Embryonic facial prominence (tissue), 1 donor: ENCODE data around the gene OR52N4.
"Not testable (repeated sequence)": the region's sequence is repeated elsewhere in the genome, so short reads cannot be mapped to it uniquely, and the experiment has no call there.

Experiments
- DNase-seq: peaks from one replicate; pipeline ENCODE4 v3.0.0-alpha.2; 2016; ENCODE audit errors: extremely low spot score

Gene OR52N4

DNA sequence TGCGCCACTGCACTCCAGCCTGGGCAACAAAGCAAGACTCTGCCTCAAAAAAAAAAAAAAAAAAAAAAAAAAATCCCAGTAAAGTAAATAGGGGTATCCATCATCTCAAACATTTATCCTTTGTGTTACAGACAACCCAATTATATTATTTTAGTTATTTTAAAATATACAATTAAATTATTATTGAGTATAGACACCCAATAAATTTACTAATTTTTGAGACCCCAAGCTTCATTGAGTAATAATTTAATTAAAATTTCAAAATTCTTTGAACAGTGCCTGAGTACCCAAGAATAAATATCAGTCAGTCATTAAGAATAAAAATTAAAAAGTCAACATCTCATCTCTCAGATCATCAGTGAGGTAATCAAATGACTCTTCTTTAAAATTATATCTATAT lies at the start of gene OR52N4:
OR52N4 (plus strand) TSS at position 301 of the 400 bp plus-strand sequence. CDS start 498 bp downstream, outside the sequence.
- DNase-seq: no peak

DNA sequence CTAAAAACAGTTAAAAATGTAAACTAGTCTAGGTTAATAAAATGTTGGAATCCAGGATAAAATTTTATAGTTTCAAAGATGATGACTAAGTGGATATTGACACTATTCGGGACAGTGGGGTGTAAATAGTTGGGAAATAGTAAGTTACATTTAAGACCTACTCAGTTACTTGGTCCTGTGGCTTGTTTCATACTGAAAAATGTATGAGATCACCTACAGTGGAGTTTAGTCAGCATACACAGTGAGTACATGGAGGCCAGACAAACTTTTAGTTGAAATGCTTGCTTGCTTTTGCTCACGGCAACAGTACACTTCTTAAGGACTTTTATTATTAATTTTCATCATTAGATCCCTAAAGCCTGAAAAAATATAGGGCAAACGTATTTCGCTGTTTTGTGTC lies 48.4 kb upstream of the OR52N4 start:
- no peak for DNase-seq

DNA sequence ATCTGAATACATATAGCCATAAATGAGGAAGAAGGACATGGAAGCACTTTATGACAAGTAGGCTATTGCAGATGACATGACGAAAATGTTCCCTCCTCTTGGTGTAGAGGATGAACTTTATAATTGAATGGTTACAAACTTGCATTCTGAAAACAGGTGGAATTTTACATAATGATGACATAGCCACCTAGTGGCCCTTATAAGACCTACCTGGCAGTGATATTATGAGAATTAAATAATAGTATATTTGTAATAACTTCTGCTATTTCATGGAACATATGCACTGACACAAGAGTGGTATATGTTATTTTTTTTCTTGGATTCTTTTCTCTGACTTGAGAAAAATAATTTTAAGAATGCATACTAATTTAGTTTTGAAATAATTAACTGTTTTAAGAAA lies 41.5 kb upstream of the OR52N4 start:
- DNase-seq: no peak

DNA sequence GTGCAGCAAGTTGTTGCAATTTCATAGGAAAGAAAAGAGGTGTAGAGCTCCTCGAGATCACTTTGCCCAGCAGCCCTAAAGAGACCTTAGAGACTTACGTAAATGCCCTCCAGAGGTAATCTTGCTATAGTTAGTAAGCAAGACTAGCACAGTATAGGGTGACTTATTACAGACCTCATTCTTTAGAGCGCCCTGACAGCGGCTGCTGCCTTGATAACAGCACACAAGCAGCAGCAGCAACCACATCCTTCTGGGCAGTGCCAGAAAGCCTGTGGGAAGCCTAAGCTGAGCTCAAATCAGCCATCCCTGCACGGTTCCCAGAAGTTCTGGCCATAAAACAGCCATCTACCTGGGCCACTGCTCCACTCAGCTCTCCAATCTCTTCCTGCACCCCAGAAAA lies 40.3 kb upstream of the OR52N4 start:
- no peak for DNase-seq

DNA sequence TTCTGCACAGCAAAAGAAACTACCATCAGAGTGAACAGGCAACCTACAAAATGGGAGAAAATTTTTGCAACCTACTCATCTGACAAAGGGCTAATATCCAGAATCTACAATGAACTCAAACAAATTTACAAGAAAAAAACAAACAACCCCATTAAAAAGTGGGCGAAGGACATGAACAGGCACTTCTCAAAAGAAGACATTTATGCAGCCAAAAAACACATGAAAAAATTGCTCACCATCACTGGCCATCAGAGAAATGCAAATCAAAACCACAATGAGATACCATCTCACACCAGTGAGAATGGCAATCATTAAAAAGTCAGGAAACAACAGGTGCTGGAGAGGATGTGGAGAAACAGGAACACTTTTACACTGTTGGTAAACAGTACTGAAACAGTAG lies 37.5 kb upstream of the OR52N4 start:
- not testable (repeated sequence) for DNase-seq

DNA sequence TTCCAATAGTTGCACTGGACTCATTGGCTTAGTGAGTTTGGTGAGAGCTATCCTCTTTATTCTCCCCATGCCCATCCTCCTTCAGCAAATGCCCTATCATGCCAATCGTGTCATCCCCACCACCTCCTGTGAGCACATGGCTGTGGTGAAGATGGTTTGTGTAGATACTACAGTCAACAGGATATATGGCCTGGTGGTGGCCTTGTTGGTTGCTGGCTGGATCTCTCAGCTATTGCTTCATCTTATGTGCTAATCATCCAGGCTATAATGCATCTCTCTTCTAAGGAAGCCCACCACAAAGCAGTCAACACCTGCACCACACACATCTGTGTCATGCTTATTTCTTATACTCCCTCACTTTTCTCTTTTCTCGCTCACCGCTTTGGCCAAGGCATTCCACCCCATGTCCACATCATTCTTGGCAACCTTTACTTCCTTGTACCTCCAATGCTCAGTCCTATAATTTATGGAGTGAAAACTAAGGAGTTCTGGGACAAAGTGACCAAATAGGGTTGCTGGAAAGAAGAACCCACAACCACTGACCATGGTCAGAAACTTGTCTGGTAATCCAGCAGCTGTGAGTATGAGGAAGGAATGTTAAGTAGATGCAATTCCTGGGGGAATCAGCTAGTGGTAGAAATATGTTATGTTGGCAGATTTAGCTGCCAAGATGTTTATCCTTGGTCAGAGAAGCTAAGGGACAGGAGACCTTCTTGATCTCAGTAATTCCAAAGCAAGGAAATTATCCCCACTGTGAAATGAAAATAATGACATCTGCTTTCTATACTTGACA lies 34.1 kb upstream of the OR52N4 start:
- DNase-seq: no peak

DNA sequence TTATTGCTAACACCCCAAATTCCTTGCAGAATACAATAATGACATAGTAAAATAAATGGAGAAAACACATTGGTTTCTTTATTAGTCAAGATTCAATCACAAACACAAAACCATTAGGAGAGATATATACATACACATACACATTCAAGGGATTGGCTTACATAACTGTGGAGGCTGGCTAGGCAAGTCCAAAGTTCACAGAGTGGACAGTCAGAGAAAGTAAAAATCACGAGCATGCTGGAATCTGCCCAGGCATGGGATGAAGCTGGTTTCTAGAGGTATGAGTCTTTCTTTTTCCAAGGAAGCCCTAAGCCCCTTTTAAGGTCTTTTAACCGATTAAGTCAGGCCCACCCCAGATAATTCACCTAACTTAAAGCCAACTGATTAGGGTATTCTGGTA lies 31.4 kb upstream of the OR52N4 start:
- no peak for DNase-seq

DNA sequence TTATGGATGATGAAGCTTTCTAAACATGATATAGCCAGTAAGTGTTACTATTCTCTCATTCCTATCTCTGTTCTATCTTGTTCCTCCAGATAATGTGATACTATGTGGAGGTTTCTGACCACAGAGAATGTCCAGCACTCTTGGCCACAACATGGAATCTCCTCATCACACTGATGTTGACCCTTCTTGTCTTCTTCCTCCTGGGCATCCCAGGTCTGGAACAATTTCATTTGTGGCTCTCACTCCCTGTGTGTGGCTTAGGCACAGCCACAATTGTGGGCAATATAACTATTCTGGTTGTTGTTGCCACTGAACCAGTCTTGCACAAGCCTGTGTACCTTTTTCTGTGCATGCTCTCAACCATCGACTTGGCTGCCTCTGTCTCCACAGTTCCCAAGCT lies 27.7 kb upstream of the OR52N4 start:
- DNase-seq: no peak

DNA sequence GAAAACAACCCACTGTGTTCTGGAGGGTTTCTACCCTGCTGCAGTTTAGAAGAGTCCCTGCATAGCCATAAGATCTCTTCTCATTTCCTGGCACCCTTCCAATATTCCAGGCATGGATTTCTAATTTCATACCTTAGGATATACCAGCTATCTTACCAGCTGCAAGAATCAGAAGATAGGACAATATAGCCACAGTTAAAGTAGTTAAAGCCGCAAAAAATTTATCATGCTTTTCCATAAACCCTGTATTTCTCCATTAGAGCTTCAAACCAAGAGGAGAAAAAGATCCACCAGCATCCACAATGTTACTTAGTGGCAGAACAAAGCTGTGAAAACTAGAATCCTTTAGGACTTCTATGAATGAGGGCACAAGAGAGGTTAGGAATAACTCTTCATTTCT lies 26.4 kb upstream of the OR52N4 start:
- no peak for DNase-seq

DNA sequence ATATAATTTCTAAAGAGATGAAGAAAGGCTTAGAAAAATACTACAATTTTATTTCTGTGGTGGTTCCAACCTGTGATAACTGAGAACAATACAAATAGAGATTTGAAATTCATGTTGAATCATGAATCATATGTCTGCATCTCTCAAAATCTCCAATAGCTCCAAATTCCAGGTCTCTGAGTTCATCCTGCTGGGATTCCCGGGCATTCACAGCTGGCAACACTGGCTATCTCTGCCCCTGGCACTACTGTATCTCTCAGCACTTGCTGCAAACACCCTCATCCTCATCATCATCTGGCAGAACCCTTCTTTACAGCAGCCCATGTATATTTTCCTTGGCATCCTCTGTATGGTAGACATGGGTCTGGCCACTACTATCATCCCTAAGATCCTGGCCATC lies 17.6 kb upstream of the OR52N4 start, which contains the start of gene OR56B1:
OR56B1 (plus strand) TSS at position 53 of the 400 bp plus-strand sequence; CDS start at position 122, 69 bp downstream.
- DNase-seq: no peak

DNA sequence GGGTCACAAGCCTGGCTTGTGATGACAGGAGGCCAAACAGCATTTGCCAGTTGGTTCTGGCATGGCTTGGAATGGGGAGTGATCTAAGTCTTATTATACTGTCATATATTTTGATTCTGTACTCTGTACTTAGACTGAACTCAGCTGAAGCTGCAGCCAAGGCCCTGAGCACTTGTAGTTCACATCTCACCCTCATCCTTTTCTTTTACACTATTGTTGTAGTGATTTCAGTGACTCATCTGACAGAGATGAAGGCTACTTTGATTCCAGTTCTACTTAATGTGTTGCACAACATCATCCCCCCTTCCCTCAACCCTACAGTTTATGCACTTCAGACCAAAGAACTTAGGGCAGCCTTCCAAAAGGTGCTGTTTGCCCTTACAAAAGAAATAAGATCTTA lies 17.0 kb upstream of the OR52N4 start:
- DNase-seq: no peak

DNA sequence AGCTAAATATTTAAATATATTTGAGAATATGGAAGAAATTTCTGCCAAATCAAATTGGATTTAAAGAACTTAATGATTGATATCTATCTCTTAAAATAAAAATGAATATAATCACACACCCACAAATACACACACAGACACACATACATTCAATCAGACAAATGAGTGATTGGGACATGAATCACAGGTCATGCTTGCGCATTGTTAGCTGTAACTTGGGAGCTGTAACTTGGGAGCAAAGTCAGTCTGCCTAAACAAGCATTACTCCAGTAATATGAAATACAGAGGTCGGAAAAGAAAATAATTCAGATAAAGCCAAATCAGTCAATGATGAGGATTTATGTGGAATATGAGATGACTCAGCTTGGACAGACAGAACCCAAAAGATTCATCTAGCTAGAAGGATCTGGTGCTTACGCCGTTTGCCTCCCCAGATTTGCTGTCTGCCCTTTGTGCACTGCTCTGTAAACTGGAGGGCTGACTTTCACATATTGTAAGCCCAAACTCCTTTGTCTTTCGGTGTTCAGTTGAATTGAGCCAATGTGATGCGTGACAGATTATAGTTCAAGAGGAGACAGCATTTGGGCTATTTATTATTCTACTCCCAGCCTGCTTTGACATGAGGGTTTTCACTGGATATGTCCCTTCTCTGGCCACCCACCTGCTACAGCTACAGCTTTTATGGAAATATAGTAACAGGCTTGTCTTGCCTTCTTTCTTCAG lies 16.2 kb upstream of the OR52N4 start:
- no peak for DNase-seq

DNA sequence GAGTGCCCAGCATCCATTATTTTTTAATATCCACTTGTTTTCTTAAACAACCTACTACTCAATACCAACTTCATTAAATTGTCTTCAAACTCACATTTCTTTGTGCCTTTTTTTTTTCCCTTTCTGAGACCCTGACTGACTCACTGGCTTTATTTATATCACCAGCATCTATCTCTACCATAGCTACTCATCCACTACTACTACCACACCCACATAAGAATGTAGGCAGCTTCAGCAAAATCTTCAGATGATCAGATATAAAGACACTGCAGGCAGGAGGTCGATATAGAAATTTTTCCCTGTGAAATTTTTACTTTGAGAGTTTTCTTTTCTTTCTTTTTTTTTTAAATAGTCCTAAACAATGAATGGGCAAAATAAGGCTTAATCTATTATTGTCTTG lies 15.6 kb upstream of the OR52N4 start:
- DNase-seq: no peak

DNA sequence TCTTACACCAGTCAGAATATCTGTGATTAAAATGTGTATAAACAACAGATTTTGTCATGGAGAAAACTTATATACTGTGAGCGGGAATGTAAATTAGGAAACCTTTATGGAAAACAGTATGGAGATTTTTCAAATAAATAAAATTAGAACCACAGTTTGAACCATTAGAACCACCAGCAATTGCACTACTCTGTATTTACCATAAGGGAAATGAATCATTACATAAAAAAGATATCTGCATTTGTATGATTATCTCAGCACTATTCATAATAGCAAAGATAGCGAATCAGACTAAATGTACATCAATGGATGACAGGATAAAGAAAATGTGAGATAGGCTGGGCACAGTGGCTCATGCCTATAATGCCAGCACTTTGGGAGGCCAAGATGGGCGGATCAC lies 7.4 kb upstream of the OR52N4 start:
- DNase-seq: no peak

DNA sequence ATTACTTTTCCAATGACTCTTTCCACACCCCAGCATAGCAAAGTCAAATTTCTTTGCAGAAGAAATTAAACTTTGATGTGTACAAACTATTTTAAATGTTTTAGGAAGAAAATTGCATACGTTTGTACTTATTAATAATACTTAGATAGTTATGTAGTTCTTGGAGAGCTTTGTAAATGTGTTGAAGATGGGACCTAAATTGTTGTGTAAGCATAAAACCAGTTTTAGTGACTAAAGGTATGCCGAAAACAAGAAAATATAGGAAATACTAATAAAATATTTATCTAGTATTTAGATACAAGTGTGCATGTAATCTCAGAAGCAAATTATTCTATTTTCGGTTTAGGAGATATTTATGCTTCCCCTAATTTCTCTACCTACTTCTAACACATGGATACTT lies 4.2 kb upstream of the OR52N4 start:
- no peak for DNase-seq

DNA sequence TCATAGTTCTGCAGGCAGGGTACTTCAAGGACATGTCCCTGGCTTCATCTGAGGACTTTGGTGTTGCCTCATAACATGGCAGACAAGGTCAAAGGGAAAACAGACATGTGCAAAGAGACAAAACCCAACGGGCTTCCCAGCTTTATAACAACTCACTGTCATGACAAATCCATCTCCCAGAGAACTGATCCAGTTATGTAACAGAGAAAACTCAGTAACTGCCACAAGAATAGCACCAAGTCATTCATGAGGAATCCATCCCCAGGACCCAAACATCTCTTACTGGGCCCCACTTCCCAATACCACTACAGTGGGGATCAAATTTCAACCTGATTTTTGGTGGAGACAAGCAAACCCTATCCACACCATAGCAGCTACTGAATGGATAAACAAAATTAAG lies 13.0 kb downstream of the OR52N4 start:
- no peak for DNase-seq

DNA sequence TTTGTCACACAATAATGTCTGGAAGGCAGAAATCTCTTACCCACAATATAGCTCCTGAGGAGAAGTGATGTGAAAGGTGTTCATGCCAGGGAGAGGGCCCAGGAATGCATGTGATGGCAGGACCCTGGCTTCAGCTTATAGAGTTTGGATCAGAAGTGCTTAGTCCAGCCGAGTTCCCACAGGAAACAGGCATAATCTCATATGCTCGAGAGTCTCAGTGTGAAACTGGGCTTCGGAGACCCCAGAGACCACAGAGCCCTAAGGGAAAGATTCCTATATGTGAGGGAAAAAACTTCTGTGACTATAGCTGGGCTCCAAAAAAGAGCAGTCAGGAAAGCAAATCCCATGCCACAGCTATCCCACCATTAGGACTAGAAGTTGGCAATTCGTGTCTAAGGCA lies 29.2 kb downstream of the OR52N4 start, which contains the start of gene OR52N5:
OR52N5 (minus strand) TSS at position 101 of the 400 bp plus-strand sequence. CDS start 4,721 bp downstream, outside the sequence.
- DNase-seq: no peak

DNA sequence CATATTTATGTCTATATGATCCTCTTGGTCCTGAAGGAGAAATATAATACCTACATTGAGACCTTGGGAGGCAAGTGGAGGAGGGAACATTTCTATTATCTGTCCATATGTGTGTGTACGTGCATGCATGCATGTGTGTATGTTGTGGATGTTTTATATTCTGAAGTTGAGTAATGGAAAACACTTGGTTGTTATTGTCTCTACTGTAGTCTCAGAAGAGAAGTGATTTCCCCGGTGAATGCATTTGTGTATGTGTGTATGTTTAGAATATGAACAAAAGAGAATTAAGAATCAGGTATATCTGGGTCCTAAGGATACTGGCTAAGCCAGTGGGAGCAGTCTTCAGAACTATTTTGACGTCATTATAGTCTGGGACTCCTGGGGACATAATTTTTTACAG lies 37.1 kb downstream of the OR52N4 start, which contains the start of gene OR52N1:
OR52N1 (minus strand) TSS at position 101 of the 400 bp plus-strand sequence. CDS start 2,449 bp downstream, outside the sequence.
- no peak for DNase-seq

DNA sequence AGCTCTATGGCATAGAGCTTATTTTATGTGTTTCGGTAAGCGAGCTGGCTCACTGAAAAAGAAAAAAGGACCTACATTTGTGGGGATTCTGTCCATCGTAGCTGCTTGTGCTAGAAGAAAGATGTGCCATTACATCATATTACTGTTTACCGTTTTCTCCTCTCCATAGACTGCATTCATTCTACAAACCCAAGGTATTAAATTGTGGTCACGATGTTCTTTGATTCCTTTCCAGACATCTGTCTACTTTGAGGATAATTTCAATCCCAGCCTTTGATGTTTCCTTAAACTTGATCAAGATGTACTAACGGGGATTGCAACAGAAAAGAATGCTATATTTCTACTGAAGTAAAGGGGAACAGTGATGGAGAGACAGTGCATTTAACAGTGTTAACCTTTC lies 42.5 kb downstream of the OR52N4 start:
- DNase-seq: no peak

DNA sequence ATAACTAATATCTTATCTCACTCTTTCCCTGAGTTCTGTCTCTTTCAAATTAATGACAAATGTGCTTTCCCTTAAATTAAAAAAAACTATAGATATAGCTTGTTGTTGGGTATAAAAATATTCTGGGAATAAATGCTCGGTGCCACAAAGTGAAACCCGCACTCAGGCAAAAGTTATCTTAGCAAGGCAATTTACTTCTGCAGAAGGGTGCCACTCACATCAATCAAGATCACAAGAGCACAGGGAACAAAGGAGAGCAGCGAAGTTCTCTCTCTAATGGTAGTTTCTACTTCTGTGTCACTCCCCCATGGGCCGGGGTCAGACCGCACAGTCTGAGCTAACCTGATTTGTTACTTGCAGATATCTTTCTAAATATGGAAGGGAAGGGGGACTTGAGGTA lies 49.9 kb downstream of the OR52N4 start:
- no peak for DNase-seq
